ENCODE measurements around the gene NAV2.

NAV2 gene

DNA sequence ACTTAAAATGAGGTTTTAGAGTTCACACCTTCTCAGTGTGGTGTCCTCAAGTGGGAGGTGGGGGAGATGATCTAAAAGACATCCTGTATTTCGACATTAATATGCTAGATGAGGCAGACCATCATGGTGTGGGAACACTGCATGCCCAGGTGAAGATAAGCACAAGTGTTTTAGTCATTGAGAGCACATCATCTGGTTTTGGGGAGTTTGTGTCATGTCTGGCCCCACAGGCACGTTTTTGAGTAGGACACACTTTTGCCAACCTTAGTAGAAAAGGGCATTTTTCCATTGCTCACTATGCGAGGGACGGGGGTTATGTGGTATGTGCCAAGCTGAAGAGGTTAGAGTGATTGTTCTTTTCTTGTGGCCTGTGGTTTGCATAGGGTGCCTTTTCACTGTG is 258.3 kb downstream of the NAV2 start:
- peaks cover 45% of the 10 kb centered on the region for H3K27me3 Mint-ChIP-seq
- peak overlapping the region; percentile 91 for H3K27ac Mint-ChIP-seq
- H3K4me3 Mint-ChIP-seq, result peak overlapping the region; percentile 30
- ATAC-seq, result peak; percentile 93
- H3K9me3 Mint-ChIP-seq, result peaks cover 5% of the 10 kb centered on the region
- peak; percentile 44 for DNase-seq
- H3K4me1 Mint-ChIP-seq, result peaks cover 33% of the 10 kb centered on the region
- peaks cover 4% of the 10 kb centered on the region for H3K36me3 Mint-ChIP-seq (ENCODE audit: low read depth)

DNA sequence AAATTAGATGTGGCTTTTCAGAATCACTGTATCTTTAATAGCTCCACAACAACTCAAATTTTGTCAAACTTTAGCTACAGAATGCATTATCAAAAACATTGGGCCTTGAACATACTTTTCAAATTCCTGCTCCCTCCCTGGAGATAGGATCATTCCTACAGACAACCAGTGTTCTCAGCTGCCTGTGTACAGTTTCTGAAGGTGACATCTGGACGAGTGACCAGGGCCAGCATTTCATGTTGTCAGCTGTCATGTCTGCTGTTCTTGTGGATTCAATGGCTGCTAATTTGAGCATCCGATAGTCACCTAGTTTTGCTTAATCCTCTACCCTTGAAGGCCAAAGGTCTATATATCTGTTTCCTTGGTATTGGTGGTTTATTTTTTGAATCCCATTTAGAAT is 259.5 kb downstream of the NAV2 start:
- H3K27ac Mint-ChIP-seq, result no peak overlapping the region
- H3K9me3 Mint-ChIP-seq, result peaks cover 5% of the 10 kb centered on the region

DNA sequence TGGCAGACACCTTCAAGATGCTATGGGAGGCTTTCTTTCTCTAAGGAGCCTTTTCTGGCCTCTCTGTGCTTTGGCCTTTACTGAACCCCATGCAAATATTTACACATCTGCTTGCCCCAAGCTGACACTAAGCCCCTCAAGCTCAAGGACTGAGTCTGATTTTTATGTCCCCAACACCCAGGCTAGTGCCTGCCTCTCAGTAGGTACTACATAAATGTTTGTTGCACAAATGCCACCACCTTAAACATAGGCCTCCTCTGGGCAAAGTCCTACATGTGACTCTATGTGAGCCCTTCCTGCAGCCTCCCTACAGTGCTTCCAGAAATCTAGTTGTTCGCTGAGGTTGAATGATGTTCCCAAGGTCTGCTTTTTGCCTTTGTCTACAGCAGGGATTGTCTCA is 260.0 kb downstream of the NAV2 start:
- no peak overlapping the region for H3K27ac Mint-ChIP-seq
- no peak overlapping the region for H3K4me3 Mint-ChIP-seq
- H3K4me1 Mint-ChIP-seq, result peaks cover 33% of the 10 kb centered on the region
- ATAC-seq, result no peak
- peaks cover 46% of the 10 kb centered on the region for H3K27me3 Mint-ChIP-seq
- DNase-seq, result no peak
- H3K9me3 Mint-ChIP-seq, result peaks cover 5% of the 10 kb centered on the region
- H3K36me3 Mint-ChIP-seq (ENCODE audit: low read depth), result peaks cover 4% of the 10 kb centered on the region

More for the DNA sequence above, 259.5 kb downstream of the NAV2 start:
- ATAC-seq (no peak), DNase-seq (no peak)
- H3K4me3 Mint-ChIP-seq, result no peak overlapping the region
- H3K4me1 Mint-ChIP-seq, result peaks cover 33% of the 10 kb centered on the region
- peaks cover 4% of the 10 kb centered on the region for H3K36me3 Mint-ChIP-seq (ENCODE audit: low read depth)
- H3K27me3 Mint-ChIP-seq, result peaks cover 44% of the 10 kb centered on the region

DNA sequence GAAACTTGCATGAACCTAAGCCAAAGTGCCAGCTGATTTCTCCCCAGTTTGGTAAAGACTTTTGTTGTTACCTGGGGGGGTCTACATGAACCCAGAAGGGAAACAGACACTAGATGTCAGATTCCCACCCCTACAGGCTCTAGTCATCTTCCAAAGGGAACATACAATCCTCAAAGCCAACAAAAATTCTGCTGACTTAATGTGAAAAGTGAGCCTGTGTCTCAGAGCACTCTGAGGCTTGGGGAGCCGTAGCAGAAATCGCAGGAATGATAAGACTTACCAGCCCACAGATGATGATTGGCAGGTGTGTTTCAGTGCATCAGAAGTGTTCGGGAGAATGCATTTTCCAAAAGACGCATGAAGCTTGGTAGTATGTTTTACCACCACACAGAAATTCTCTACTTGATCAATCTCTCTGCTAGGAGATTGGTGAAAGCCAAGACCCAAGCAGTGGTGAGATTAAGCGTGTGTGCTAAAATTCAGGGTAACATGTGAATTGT is 260.5 kb downstream of the NAV2 start:
- Mint-ChIP-seq H3K4me1 (peaks cover 33% of the 10 kb centered on the region), H3K4me3 (no peak overlapping the region), H3K27me3 (peaks cover 41% of the 10 kb centered on the region), H3K9me3 (peaks cover 5% of the 10 kb centered on the region), H3K36me3 (ENCODE audit: low read depth) (peaks cover 4% of the 10 kb centered on the region), H3K27ac (no peak overlapping the region)
- ATAC-seq (no peak), DNase-seq (no peak)

DNA sequence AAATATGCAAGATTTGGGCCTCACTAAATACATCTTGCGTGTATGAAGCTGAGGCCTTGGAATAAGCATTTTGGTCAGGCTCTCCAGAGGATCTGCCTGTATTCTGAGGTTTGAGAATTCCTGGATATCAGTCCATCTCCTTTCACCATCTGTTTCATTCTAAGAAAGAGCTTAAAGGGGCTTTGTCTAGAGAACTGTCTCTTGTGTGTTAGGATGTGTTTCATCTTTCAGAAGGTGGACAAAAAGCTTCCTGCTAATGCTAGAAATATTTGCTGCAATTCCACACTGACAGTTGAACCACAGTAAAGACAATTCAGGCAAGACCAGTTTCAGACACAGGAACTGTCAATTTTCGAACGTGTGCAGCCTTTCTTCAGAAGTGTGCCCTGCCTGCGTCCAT is 262.2 kb downstream of the NAV2 start:
- Mint-ChIP-seq H3K27ac (no peak overlapping the region), H3K9me3 (peaks cover 5% of the 10 kb centered on the region), H3K4me3 (no peak overlapping the region), H3K27me3 (peaks cover 31% of the 10 kb centered on the region), H3K36me3 (ENCODE audit: low read depth) (peaks cover 4% of the 10 kb centered on the region), H3K4me1 (peaks cover 37% of the 10 kb centered on the region)
- no peak for DNase-seq
- no peak for ATAC-seq

DNA sequence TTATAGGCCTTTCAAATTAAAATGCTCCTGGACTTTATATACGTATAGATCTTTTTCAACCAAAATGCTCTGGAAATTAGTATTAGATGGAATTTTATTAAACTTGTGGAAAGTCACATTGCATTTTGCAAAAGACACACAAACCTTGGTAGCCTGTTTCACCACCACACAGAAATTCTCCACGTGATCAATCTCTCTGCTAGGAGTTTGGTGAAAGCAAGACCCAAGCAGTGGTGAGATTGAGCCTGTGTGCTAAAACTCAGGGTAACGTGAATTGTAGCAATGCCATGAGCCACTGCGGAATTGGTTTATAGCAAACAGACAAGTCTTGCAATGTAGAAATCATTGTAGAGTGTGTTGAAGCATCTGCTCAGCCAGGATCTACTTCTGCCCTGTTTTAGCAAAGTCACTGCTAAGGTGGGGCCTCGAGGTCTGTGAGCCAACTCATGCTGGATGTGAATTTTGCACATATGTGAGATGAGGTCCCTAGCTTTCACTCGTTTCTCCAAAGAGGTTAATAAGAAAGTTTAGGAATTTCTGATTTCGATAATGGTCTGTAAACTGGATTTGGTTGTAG is 262.9 kb downstream of the NAV2 start:
- no peak for DNase-seq
- ATAC-seq, result no peak
- Mint-ChIP-seq H3K4me1 (peaks cover 31% of the 10 kb centered on the region), H3K36me3 (ENCODE audit: low read depth) (peaks cover 4% of the 10 kb centered on the region), H3K9me3 (peaks cover 5% of the 10 kb centered on the region), H3K4me3 (no peak overlapping the region), H3K27ac (no peak overlapping the region), H3K27me3 (peaks cover 31% of the 10 kb centered on the region)

DNA sequence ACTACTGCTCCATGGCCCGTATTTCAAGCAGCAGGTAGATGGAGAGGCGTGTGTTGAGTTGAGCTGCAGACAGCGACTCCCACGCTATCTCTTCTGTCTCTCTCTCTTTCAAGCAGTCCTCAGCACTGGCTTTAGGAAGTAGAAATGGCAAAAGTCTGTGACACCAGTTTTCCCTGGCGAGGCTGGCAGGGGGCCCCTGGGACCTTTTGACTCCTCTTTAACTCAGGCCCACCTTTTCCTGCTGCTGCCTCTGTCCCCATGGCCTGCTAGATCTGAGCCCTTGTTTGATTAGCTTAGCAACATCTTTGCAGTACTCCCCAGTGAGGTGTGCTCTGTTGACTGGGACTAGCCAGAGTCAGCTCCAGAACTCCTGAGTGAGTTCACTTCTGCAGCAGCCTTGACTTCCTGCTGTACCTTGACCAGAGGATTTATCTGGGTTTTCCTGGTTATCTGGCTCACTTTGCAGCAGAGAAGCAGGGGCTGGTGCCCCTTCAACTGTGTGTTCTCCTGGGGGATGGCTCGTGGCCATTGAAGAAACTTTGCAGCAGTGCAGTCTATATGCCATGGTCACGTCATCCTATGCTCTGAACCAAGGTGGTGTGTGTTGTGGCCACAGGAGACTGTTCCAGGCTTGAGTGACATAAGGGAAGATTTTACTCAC is 263.8 kb downstream of the NAV2 start:
- Mint-ChIP-seq H3K4me3 (no peak overlapping the region), H3K27ac (no peak overlapping the region), H3K9me3 (no peaks in the 10 kb centered on the region), H3K4me1 (peaks cover 22% of the 10 kb centered on the region), H3K36me3 (ENCODE audit: low read depth) (no peaks in the 10 kb centered on the region), H3K27me3 (peaks cover 27% of the 10 kb centered on the region)
- ATAC-seq, result no peak
- no peak for DNase-seq

DNA sequence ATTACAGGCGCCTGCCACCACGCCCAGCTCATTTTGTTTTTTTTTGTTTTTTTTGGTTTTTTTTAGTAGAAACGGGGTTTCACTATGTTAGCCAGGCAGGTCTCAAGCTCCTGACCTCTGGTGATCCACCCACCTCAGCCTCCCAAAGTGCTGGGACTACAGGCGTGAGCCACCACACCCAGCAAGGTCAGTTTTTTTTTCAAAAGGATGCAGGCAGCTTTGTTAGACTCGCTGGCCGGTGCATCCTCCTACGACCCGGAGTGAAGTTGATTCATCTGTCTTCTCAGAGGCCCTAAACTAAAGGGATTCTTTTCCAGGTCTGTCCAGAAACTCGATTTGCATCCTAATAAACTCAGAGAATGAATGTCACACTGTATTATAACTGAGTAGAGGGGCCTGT is 265.3 kb downstream of the NAV2 start:
- Mint-ChIP-seq H3K4me1 (peaks cover 14% of the 10 kb centered on the region), H3K36me3 (ENCODE audit: low read depth) (no peaks in the 10 kb centered on the region), H3K27ac (no peak overlapping the region), H3K9me3 (no peaks in the 10 kb centered on the region), H3K27me3 (peaks cover 22% of the 10 kb centered on the region), H3K4me3 (no peak overlapping the region)
- DNase-seq, result no peak
- ATAC-seq, result no peak

DNA sequence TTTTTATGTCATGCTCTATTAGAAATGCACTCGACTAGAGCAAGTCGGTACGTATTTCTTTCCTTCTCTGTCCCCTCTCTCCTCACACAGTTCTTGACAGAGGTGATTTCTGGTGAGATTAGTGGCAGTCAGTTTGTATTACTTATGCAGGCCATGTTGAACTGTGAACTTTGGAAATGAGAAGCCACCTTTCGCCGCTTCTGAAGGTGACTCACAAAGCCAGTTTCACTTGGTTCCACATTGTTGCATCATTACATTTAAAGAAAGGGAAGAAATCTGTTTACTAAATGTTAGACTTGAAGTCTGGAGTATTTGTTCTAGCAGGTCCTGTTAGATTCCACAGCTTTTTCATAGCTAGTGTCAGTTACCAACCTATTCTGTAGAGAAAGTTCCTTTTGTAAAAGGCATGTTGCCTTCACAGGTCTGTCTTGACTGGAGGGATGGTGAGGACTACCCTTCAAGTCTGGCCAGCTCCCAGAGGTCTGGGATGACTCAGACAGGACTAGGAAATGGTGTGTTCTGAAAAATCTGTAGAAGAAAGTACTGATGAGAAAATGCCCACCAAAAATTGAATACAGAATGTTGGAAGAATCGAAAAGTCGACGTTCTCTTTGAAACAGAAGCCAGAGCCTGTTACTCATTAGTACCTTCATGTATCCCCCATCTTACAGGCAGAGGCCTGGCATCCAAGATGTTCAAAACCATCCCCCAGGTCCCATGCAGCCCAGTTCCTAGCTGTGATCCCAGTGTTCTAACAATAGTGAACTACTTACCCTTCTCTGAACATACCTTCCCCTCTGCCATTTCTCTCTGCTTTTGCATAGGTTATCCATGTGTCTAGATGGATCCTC is 266.3 kb downstream of the NAV2 start:
- Mint-ChIP-seq H3K9me3 (no peaks in the 10 kb centered on the region), H3K36me3 (ENCODE audit: low read depth) (no peaks in the 10 kb centered on the region), H3K4me1 (peaks cover 14% of the 10 kb centered on the region), H3K27ac (peak overlapping the region; percentile 59), H3K27me3 (peaks cover 16% of the 10 kb centered on the region), H3K4me3 (peak overlapping the region; percentile 35)
- peak; percentile 85 for ATAC-seq
- peak; percentile 9 for DNase-seq

DNA sequence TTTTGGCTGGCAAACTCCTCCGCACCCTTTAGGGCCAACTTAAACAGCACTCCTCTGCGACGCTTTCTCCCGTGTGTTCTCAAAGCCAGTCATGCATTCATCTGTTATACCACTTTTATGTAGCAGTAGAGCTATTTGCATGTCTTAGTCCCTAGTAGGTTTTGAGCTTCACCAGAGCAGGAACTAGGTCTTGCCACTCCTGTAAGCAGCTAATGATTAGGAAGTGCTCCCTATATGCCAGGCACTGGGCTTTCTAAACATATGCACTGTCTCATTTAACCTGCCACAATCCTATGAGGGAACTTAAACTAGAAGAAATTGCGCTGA is 266.8 kb downstream of the NAV2 start:
- H3K36me3 Mint-ChIP-seq (ENCODE audit: low read depth), result no peaks in the 10 kb centered on the region
- H3K27ac Mint-ChIP-seq, result peak overlapping the region; percentile 59
- peaks cover 19% of the 10 kb centered on the region for H3K27me3 Mint-ChIP-seq
- H3K4me1 Mint-ChIP-seq, result peaks cover 14% of the 10 kb centered on the region
- no peaks in the 10 kb centered on the region for H3K9me3 Mint-ChIP-seq
- peak overlapping the region; percentile 35 for H3K4me3 Mint-ChIP-seq
- DNase-seq, result no peak
- no peak for ATAC-seq

DNA sequence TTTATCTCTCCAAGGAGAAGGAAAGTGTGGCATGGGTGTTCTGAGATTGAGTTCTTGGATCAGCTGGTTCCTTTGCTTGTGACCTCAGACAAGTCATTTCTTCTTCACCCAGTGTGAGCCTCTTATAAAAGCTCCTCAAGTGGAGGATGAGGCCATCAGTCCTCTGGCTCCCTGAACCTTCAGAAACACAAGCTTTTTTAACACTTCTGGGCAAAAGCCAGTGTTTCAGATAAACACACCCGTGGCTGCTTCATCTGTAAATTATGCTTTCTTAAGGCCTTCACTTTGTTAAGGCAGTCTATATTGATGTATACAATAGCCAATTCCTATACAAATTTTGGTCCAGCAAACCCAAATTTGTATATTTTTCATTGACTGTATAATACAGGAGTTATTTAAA is 267.8 kb downstream of the NAV2 start:
- H3K27me3 Mint-ChIP-seq, result peaks cover 21% of the 10 kb centered on the region
- H3K9me3 Mint-ChIP-seq, result no peaks in the 10 kb centered on the region
- ATAC-seq (no peak), DNase-seq (no peak)
- H3K4me1 Mint-ChIP-seq, result peaks cover 14% of the 10 kb centered on the region
- H3K27ac Mint-ChIP-seq, result no peak overlapping the region
- H3K36me3 Mint-ChIP-seq (ENCODE audit: low read depth), result no peaks in the 10 kb centered on the region
- H3K4me3 Mint-ChIP-seq, result no peak overlapping the region

DNA sequence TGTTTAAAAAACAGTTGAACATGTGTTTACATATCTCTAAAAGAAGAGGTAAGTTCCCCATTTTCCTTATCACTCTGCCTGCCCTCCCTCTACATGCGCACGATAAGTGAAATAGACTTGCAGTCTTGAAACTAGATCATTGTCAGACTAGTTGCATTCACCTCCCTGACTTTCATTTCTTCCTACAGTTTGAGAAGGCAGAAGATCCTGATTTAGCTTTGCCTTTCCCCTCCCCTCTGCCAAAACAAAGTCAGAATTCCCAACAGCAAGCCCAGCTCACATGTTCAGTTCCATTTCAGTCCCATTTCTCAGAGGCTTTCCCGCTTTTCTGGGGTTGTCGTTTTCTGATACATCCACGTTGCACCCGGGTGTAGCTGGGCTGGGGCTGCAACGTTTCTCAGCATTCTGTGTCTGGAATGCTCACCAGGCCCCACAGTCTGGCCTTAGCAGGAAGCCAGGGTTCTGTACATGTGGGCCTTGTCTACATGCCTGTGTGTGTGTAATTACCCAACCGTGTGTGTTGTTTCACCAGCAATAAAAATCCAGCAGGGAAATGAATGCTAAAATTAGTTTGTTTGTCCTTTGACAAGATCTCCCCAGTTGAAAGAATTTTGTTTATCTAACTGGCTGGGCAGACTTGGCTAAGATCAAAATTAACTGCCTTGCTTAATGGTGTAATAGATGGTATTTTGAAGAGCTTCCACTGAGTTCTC is 268.5 kb downstream of the NAV2 start:
- H3K36me3 Mint-ChIP-seq (ENCODE audit: low read depth), result no peaks in the 10 kb centered on the region
- no peak overlapping the region for H3K27ac Mint-ChIP-seq
- ATAC-seq (no peak), DNase-seq (no peak)
- peaks cover 21% of the 10 kb centered on the region for H3K27me3 Mint-ChIP-seq
- H3K4me3 Mint-ChIP-seq, result no peak overlapping the region
- H3K4me1 Mint-ChIP-seq, result peaks cover 14% of the 10 kb centered on the region
- H3K9me3 Mint-ChIP-seq, result no peaks in the 10 kb centered on the region

DNA sequence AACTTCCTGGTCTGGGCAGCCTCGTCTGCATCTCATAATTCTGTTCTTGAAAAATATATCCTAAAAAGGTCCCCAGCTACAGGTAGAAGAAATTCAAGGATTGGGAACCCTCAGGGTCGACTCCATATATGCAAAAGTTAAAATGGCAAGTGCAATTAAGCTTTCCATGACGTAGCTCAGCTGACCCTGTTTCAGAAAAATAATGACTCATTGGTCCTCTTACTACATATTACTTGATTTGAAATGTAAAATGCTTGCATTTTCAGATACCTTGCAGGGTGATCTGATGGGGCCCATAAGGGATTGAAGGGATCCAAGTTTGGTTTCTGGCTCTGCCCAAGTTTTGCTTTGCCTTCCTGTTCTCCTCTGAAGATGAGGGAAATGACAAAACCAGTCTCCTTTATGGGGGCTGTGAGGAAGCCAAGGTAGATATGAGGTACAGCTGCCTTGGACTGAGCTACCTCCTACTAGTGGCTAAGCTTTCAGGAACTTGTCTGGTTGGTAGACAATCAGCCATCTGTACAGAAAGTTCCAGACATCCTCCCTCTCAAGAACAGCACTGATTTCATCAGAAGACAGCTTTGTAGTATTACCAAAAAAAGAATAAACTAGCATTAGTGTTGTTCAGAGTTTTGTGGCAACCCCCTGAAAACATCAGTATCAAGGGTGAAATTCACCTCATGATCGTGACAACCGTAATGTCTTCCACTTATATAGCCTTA is 270.3 kb downstream of the NAV2 start:
- no peaks in the 10 kb centered on the region for H3K36me3 Mint-ChIP-seq (ENCODE audit: low read depth)
- no peak overlapping the region for H3K27ac Mint-ChIP-seq
- DNase-seq, result no peak
- ATAC-seq, result no peak
- no peaks in the 10 kb centered on the region for H3K9me3 Mint-ChIP-seq
- no peak overlapping the region for H3K4me3 Mint-ChIP-seq
- peaks cover 14% of the 10 kb centered on the region for H3K4me1 Mint-ChIP-seq
- H3K27me3 Mint-ChIP-seq, result peaks cover 11% of the 10 kb centered on the region

All from activated naive CD8-positive, alpha-beta T cell treated with anti-CD3 and anti-CD28 coated beads, Interleukin-2, amount 50 U/mL, for 24 hours (primary cell).